NCI-H2171 treated with DMSO at 0.1 percent for 48 hours (cell line): Measurements from ENCODE around the gene RBBP5.

Source experiments
- DNase-seq: peaks from one replicate; lab custom pipeline; 2025; lab: John Stamatoyannopoulos, UW

The RBBP5 gene

GRCh38 chr1:205056956-205057568 is 64.7 kb downstream of the RBBP5 start:
- DNase-seq = no peak

- DNase-seq = peak; percentile 50
Observed at GRCh38 chr1:205056188-205056611, 65.6 kb downstream of the RBBP5 start.

- no peak for DNase-seq
Observed at GRCh38 chr1:205054013-205054412, 67.8 kb downstream of the RBBP5 start.

- DNase-seq = no peak
Observed at GRCh38 chr1:205053296-205053695, 68.5 kb downstream of the RBBP5 start.

- peak; percentile 72 for DNase-seq
Observed at GRCh38 chr1:205052690-205053089, 69.1 kb downstream of the RBBP5 start.

GRCh38 chr1:205049479-205049878 is 72.3 kb downstream of the RBBP5 start:
- DNase-seq = no peak

- DNase-seq = peak; percentile 19
Observed at GRCh38 chr1:205048382-205048781, 73.4 kb downstream of the RBBP5 start.

GRCh38 chr1:205047764-205048231 is 74.0 kb downstream of the RBBP5 start:
- no peak for DNase-seq

- no peak for DNase-seq
Observed at GRCh38 chr1:205046870-205047269, 74.9 kb downstream of the RBBP5 start.

- DNase-seq = no peak
Observed at GRCh38 chr1:205045146-205045545, 76.6 kb downstream of the RBBP5 start.

- no peak for DNase-seq
Observed at GRCh38 chr1:205044741-205045140, 77.0 kb downstream of the RBBP5 start.

GRCh38 chr1:205043866-205044265 is 77.9 kb downstream of the RBBP5 start:
- DNase-seq = no peak

- no peak for DNase-seq
Observed at GRCh38 chr1:205042911-205043806, 78.6 kb downstream of the RBBP5 start, which contains the start of gene CNTN2. TSS of gene CNTN2 (plus strand) at chr1:205043212. CDS start at chr1:205053186, 9,974 bp downstream.

- DNase-seq = peak; percentile 72
Observed at GRCh38 chr1:205041998-205042910, 79.5 kb downstream of the RBBP5 start.

- peak; percentile 68 for DNase-seq
Observed at GRCh38 chr1:205041001-205041715, 80.6 kb downstream of the RBBP5 start.

GRCh38 chr1:205038132-205038786 is 83.5 kb downstream of the RBBP5 start:
- no peak for DNase-seq

- DNase-seq = no peak
Observed at GRCh38 chr1:205037539-205037938, 84.2 kb downstream of the RBBP5 start.
